Measurements from ENCODE around the gene AGBL1.

GRCh38 chr15:86629409-86630356 lies 550.0 kb downstream of the AGBL1 start:
- TF ChIP-seq CTCF (IDR thresholded peaks at IDR 0.05; ENCODE audit: insufficient read depth, low read depth, low read length) (no peak), EZH2 (IDR thresholded peaks at IDR 0.05; ENCODE audit: insufficient read depth, low read length) (no peak)
